Calu3 (cell line): Measurements from ENCODE around the gene PLCG1. TPM values are rescaled to one million over a fixed set of nuclear protein-coding genes. Genes with fewer than 3 reads are reported as not detected.

ENCODE experiments used
- BruUV-seq: library from RNA; stranded (reverse); fragments of 400-500 nt; replicated peaks from 2 replicates; lab custom pipeline; 2021; lab: Mats Ljungman, UMichigan
- CTCF ChIA-PET: fragments of 300-600 bp; sonication (Branson Sonifier 250); formaldehyde crosslinking; loops from one replicate; lab custom pipeline; 2022; ENCODE audit warnings: antibody characterized with exemption; lab: Charles Lee
- DNase-seq: peaks from one replicate; pipeline ENCODE4 v3.0.0; 2022
- H3K27ac Mint-ChIP-seq: one replicate; pipeline ENCODE4 v1.8.0; 2022; ENCODE audit warnings: mixed read lengths; ENCODE audit not compliant: unreplicated experiment
- H3K27me3 Mint-ChIP-seq: one replicate; pipeline ENCODE4 v1.8.0; 2022; ENCODE audit warnings: mixed read lengths; ENCODE audit not compliant: unreplicated experiment
- H3K36me3 Mint-ChIP-seq: one replicate; pipeline ENCODE4 v1.8.0; 2022; ENCODE audit warnings: mild to moderate bottlenecking, moderate library complexity, mixed read lengths; ENCODE audit not compliant: insufficient read depth, unreplicated experiment
- H3K4me1 Mint-ChIP-seq: one replicate; pipeline ENCODE4 v1.8.0; 2022; ENCODE audit warnings: mild to moderate bottlenecking, low read depth, mixed read lengths; ENCODE audit not compliant: unreplicated experiment
- H3K4me3 Mint-ChIP-seq: one replicate; pipeline ENCODE4 v1.8.0; 2022; ENCODE audit warnings: mild to moderate bottlenecking, low read depth, moderate library complexity, mixed read lengths; ENCODE audit not compliant: unreplicated experiment
- H3K9me3 Mint-ChIP-seq: one replicate; pipeline ENCODE4 v1.8.0; 2022; ENCODE audit warnings: low read depth, mixed read lengths; ENCODE audit not compliant: unreplicated experiment
- intact Hi-C: fragments of 100-400 bp; cut with micrococcal nuclease; formaldehyde crosslinking; loops from one replicate; pipeline ENCODE4 v1.10.0; 2022; ENCODE audit not compliant: unreplicated experiment
- total RNA-seq: library from RNA; stranded (reverse); gene quantifications from 2 replicates; pipeline ENCODE4 v1.2.3, GENCODE V29; 2022
- TF ChIP-seq, protein P1 (sequence below): fragments of 200-600 bp; IDR thresholded peaks from one replicate; pipeline ENCODE4 v1.8.0; 2022; ENCODE audit warnings: antibody characterized with exemption; ENCODE audit not compliant: unreplicated experiment

Gene PLCG1
- total RNA-seq, 1 experiment from 2014 or later, result 127 TPM

DNA sequence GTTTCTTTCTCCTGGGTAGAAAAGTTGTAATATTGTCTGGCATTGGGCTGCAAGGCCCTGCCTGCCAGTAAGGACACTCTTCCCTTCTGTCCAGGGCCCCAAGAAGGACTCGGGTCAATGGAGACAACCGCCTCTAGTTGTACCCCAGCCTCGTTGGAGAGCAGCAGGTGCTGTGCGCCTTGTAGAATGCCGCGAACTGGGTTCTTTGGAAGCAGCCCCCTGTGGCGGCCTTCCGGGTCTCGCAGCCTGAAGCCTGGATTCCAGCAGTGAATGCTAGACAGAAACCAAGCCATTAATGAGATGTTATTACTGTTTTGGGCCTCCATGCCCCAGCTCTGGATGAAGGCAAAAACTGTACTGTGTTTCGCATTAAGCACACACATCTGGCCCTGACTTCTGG, 37.0 kb downstream of the PLCG1 start:
- Mint-ChIP-seq H3K27ac (no peak overlapping the region), H3K9me3 (no peaks in the 10 kb centered on the region), H3K4me1 (no peaks in the 10 kb centered on the region), H3K27me3 (no peaks in the 10 kb centered on the region), H3K36me3 (peaks cover 17% of the 10 kb centered on the region), H3K4me3 (no peak overlapping the region)
- intact Hi-C loops, result no loop called here
- BruUV-seq, result TSS peak; percentile 16
- TF ChIP-seq, protein P1, sequence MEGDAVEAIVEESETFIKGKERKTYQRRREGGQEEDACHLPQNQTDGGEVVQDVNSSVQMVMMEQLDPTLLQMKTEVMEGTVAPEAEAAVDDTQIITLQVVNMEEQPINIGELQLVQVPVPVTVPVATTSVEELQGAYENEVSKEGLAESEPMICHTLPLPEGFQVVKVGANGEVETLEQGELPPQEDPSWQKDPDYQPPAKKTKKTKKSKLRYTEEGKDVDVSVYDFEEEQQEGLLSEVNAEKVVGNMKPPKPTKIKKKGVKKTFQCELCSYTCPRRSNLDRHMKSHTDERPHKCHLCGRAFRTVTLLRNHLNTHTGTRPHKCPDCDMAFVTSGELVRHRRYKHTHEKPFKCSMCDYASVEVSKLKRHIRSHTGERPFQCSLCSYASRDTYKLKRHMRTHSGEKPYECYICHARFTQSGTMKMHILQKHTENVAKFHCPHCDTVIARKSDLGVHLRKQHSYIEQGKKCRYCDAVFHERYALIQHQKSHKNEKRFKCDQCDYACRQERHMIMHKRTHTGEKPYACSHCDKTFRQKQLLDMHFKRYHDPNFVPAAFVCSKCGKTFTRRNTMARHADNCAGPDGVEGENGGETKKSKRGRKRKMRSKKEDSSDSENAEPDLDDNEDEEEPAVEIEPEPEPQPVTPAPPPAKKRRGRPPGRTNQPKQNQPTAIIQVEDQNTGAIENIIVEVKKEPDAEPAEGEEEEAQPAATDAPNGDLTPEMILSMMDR, result no peak
- DNase-seq, result no peak
- CTCF ChIA-PET, result interaction anchor here (1.1 kb wide), 1 partner anchor 155 kb away, joined by 3 read pairs; no protein-coding TSS in a partner anchor

DNA sequence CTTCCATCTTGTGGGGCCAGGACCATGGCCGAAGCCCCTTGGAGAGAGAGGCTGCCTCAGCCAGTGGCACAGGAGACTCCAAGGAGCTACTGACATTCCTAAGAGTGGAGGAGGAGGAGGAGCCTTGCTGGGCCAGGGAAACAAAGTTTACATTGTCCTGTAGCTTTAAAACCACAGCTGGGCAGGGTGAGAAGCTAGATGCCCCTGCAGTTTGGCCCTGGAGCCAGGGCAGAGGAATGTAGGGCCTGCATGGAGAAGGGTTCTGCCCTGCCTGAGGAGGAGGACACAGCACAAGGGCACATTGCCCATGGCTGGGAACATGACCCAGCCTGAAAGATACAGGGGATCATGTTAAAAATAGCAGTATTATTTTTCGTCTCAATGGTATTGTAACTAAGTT, 37.4 kb downstream of the PLCG1 start:
- H3K27me3 Mint-ChIP-seq, result no peaks in the 10 kb centered on the region
- CTCF ChIA-PET, result interaction anchor here (1.1 kb wide), 1 partner anchor 155 kb away, joined by 3 read pairs; no protein-coding TSS in a partner anchor
- BruUV-seq, result no TSS peak
- H3K27ac Mint-ChIP-seq, result no peak overlapping the region
- no peaks in the 10 kb centered on the region for H3K4me1 Mint-ChIP-seq
- peaks cover 13% of the 10 kb centered on the region for H3K36me3 Mint-ChIP-seq
- intact Hi-C loops, result no loop called here
- DNase-seq, result no peak
- TF ChIP-seq, protein P1, result no peak
- no peak overlapping the region for H3K4me3 Mint-ChIP-seq
- no peaks in the 10 kb centered on the region for H3K9me3 Mint-ChIP-seq

DNA sequence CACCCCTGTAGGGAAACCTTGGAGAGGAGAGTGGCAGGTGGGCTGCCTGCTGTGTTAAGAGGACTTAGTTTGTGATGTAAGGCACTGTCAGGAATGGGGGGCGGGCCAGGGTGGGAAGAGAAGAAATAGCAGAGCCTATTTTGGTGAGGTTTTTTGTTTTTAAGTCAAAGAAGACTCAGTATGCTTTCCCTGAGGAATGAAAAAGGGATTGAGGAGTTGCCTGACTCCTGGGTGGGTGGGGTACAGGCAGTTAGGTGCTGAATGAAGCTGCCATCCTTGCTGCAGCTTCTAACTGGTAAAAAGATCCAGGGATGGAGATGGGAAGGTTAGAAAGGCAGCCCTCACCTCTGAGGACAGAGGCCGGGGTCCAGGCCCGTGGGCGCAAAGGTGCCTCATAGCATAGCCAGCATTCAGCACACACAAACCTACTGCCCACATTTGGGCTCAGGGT, 37.9 kb downstream of the PLCG1 start:
- no peak overlapping the region for H3K4me3 Mint-ChIP-seq
- no TSS peak for BruUV-seq
- TF ChIP-seq, protein P1, result no peak
- H3K27me3 Mint-ChIP-seq, result no peaks in the 10 kb centered on the region
- H3K9me3 Mint-ChIP-seq, result no peaks in the 10 kb centered on the region
- intact Hi-C loops, result no loop called here
- H3K4me1 Mint-ChIP-seq, result no peaks in the 10 kb centered on the region
- peaks cover 12% of the 10 kb centered on the region for H3K36me3 Mint-ChIP-seq
- CTCF ChIA-PET, result interaction anchor here (1.1 to 1.3 kb wide), 2 partner anchors 154 to 165 kb away, joined by 3 to 6 read pairs; partner anchors contain the start of gene LPIN3
- no peak overlapping the region for H3K27ac Mint-ChIP-seq
- no peak for DNase-seq

DNA sequence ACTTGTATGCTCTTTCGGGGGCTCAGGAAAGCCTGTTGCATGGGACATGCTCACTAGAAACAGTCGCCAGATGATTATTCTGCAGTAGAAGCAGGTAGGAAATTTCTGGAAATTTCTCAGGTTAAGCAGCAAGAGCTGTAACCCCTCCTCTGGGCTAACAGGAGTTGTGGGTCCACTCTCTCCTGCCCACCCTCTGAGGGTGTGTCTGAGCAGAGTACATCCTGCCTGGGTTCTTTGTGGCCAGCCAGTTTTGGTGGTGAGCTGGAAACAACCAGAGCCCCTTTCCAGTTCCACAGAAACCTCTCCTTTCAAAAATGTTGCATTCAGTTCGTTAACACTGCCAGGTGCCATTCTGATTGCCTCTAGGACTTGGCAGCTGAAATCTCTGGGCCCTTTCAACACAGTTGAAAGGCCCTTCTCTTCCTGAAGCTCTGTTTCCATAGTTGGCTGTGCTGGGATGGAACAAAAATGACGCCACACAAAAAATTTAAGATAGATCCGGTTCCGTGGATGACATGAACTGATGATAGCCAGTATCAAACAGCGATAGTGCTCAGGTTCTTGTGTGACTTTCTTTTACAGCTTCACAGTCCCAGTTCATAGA, 38.5 kb downstream of the PLCG1 start:
- CTCF ChIA-PET, result interaction anchor here (1.3 kb wide), 1 partner anchor 164 kb away, joined by 6 read pairs; the partner anchor contains the start of gene LPIN3
- H3K36me3 Mint-ChIP-seq, result peaks cover 12% of the 10 kb centered on the region
- TF ChIP-seq, protein P1, result no peak
- no peaks in the 10 kb centered on the region for H3K4me1 Mint-ChIP-seq
- BruUV-seq, result no TSS peak
- no peak for DNase-seq
- H3K9me3 Mint-ChIP-seq, result no peaks in the 10 kb centered on the region
- intact Hi-C loops, result no loop called here
- no peak overlapping the region for H3K4me3 Mint-ChIP-seq
- no peaks in the 10 kb centered on the region for H3K27me3 Mint-ChIP-seq
- H3K27ac Mint-ChIP-seq, result no peak overlapping the region
